Tibial nerve (tissue), 4 donors: ENCODE measurements around the gene CARM1. TPM values are rescaled to one million over a fixed set of nuclear protein-coding genes. Genes with fewer than 3 reads are reported as not detected.

Experiments
- DNase-seq, 2 donors: peaks; one replicate each; pipeline ENCODE4 v3.0.0-alpha.2; 2019; ENCODE audit warnings: low spot score in 2 of 2
- H3K27ac ChIP-seq, 4 donors: fragments of 200-600 bp; sonication (generic) in 3 of 4; one replicate each; pipeline ENCODE4 v1.5.1; 2017 to 2019; ENCODE audit warnings: mild to moderate bottlenecking in 1 of 4
- H3K27me3 ChIP-seq, 2 donors: fragments of 200-600 bp; sonication (generic) in 1 of 2; one replicate each; pipeline versions ENCODE4 v1.5.1 to v1.6.0; 2017 to 2019
- H3K36me3 ChIP-seq, 3 donors: fragments of 200-600 bp; sonication (generic); one replicate each; pipeline ENCODE4 v1.5.1; 2018 to 2019
- H3K4me1 ChIP-seq, 4 donors: fragments of 200-600 bp; sonication (generic) in 3 of 4; one replicate each; pipeline ENCODE4 v1.5.1; 2017 to 2019
- H3K4me3 ChIP-seq, 4 donors: fragments of 200-600 bp; sonication (generic) in 3 of 4; one replicate each; pipeline ENCODE4 v1.5.1; 2017 to 2019; ENCODE audit warnings: mild to moderate bottlenecking in 1 of 4, moderate library complexity in 1 of 4
- H3K9me3 ChIP-seq, 4 donors: fragments of 200-600 bp; sonication (generic) in 3 of 4; one replicate each; pipeline ENCODE4 v1.5.1; 2017 to 2019
- CTCF ChIP-seq, 5 experiments: fragments of 200-600 bp in 3 of 5; fragments of 450-650 bp in 2 of 5; sonication (generic) in 3 of 5; IDR thresholded peaks; one replicate each; pipeline ENCODE4 v1.5.1; 2016 to 2019; ENCODE audit warnings: antibody characterized with exemption in 5 of 5, mild to moderate bottlenecking in 3 of 5, moderate library complexity in 2 of 5
- EP300 ChIP-seq, 2 donors: sonication (generic); formaldehyde crosslinking; IDR thresholded peaks; one replicate each; pipeline ENCODE4 v1.6.1; 2017; ENCODE audit warnings: antibody characterized with exemption in 2 of 2, mild to moderate bottlenecking in 1 of 2
- POLR2A ChIP-seq, 2 donors: fragments of 450-650 bp; IDR thresholded peaks; one replicate each; pipeline ENCODE4 v1.6.1; 2017; ENCODE audit warnings: antibody characterized with exemption in 2 of 2, mild to moderate bottlenecking in 2 of 2, moderate library complexity in 2 of 2
- WGBS, 2 donors: methylation state at CpG; one replicate each; pipeline ENCODE4 v1.1.5; 2018; 5-methylcytosine and 5-hydroxymethylcytosine counted together
- total RNA-seq, 4 donors: library from RNA; depleted of rRNA; stranded (reverse); fragments of >200 nt; gene quantifications; one replicate each; pipeline ENCODE4 v1.1.0, GENCODE V29; 2016

The CARM1 gene
- total RNA-seq, 4 donors from 2014 or later: 13.5 to 22.8 (median 14.0) TPM

GRCh38 chr19:10829967-10830366 is 41.4 kb upstream of the CARM1 start:
- no peaks in the 10 kb centered on the region for H3K9me3 ChIP-seq
- H3K36me3 ChIP-seq: peaks cover 0 to 83% (median 30%) of the 10 kb centered on the region in 3 donors
- 82 to 84% methylated on average over 15 to 16 of the region's 16 CpGs for WGBS, 2 donors
- no peak overlapping the region for H3K27ac ChIP-seq
- H3K4me1 ChIP-seq: peaks cover 0 to 1% (median 0%) of the 10 kb centered on the region in 4 donors
- no peaks in the 10 kb centered on the region for H3K27me3 ChIP-seq
- no peak for TF ChIP-seq CTCF (IDR thresholded peaks at IDR 0.05)
- TF ChIP-seq EP300 (IDR thresholded peaks at IDR 0.05): no peak
- no peak for TF ChIP-seq POLR2A (IDR thresholded peaks at IDR 0.05)
- H3K4me3 ChIP-seq: no peak overlapping the region
- DNase-seq: no peak

- DNase-seq: no peak
- Histone ChIP-seq H3K27ac (no peak overlapping the region), H3K27me3 (no peaks in the 10 kb centered on the region), H3K36me3 (peaks cover 0 to 79% (median 28%) of the 10 kb centered on the region in 3 donors), H3K4me3 (no peak overlapping the region), H3K4me1 (peaks cover 0 to 5% (median 0%) of the 10 kb centered on the region in 4 donors), H3K9me3 (no peaks in the 10 kb centered on the region)
- WGBS, 2 donors: 85 to 86% methylated on average over 7 of the region's 7 CpGs
- TF ChIP-seq CTCF (IDR thresholded peaks at IDR 0.05) (no peak), EP300 (IDR thresholded peaks at IDR 0.05) (no peak), POLR2A (IDR thresholded peaks at IDR 0.05) (no peak)
Measured at GRCh38 chr19:10830370-10830769, 41.0 kb upstream of the CARM1 start.

GRCh38 chr19:10830931-10831779 is 40.2 kb upstream of the CARM1 start:
- no peaks in the 10 kb centered on the region for H3K9me3 ChIP-seq
- TF ChIP-seq POLR2A (IDR thresholded peaks at IDR 0.05): no peak
- no peak for TF ChIP-seq EP300 (IDR thresholded peaks at IDR 0.05)
- TF ChIP-seq CTCF (IDR thresholded peaks at IDR 0.05): no peak
- no peaks in the 10 kb centered on the region for H3K27me3 ChIP-seq
- 77 to 84% methylated on average over 25 to 27 of the region's 33 CpGs for WGBS, 2 donors
- H3K36me3 ChIP-seq: peaks cover 0 to 71% (median 20%) of the 10 kb centered on the region in 3 donors
- DNase-seq: no peak
- peak overlapping the region in 1 of 4 donors; percentile 38 for H3K27ac ChIP-seq
- no peak overlapping the region for H3K4me3 ChIP-seq
- peaks cover 0 to 8% (median 0%) of the 10 kb centered on the region in 4 donors for H3K4me1 ChIP-seq

GRCh38 chr19:10831987-10832938 is 39.1 kb upstream of the CARM1 start:
- no peak overlapping the region for H3K27ac ChIP-seq
- TF ChIP-seq POLR2A (IDR thresholded peaks at IDR 0.05) (no peak), CTCF (IDR thresholded peaks at IDR 0.05) (no peak), EP300 (IDR thresholded peaks at IDR 0.05) (no peak)
- peaks cover 0 to 6% (median 0%) of the 10 kb centered on the region in 4 donors for H3K9me3 ChIP-seq
- WGBS, 2 donors: 69 to 76% methylated on average over 16 to 26 of the region's 28 CpGs
- H3K36me3 ChIP-seq: peaks cover 0 to 60% (median 14%) of the 10 kb centered on the region in 3 donors
- H3K4me3 ChIP-seq: no peak overlapping the region
- peaks cover 0 to 17% (median 2%) of the 10 kb centered on the region in 4 donors for H3K4me1 ChIP-seq
- no peak for DNase-seq
- H3K27me3 ChIP-seq: no peaks in the 10 kb centered on the region
